Measurements from ENCODE around the gene DAGLA.

Gene DAGLA

DNA sequence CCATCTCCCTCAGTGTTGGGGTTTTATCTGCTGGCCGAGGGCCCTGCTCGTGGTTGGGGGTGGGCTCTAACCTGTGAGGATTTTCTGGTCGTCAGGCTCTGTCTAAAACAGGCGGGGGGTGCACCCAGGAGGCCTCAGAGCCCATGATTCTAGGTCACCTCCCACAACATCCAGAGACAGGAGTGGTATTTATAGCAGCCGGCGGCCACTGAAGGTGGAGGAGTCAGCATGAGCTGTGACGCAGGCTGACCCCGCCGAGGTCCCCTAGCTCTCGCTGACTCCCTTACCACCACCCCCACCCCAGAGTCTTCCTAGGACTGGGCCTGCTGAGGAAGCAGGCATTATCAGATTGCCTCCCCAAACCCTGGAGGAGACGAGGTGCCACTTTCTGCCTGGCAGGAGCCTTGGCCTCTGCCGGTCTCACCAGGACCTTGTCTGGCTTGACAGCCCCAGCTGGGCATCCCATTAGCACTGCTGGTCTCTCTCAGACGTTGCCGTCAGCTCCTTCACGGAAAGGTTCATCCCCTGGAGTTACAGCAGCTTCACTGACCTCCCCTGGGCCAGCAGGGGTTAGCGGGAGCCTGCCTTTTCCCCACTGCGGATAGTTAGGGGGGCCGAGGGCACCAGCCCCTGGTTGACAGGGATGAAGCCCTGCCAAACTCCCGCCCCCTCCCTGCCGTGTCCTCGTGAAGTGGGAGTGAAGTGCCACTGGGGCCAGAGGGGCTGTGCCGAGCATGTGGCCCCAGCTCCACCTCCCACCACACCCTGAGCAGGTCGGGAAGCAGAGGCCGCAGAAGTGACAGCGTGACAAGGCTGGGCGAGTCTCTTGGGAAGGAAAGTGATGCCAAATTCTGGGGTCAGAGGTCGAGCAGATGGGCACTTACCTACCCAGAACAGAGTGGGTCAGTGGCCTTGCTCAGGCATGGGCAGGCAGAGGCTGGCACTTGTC lies 26.5 kb downstream of the DAGLA start:
- H3K27ac ChIP-seq: no peak overlapping the region
- TF ChIP-seq ZFX (IDR thresholded peaks at IDR 0.05): no peak
- TF ChIP-seq, protein P1, sequence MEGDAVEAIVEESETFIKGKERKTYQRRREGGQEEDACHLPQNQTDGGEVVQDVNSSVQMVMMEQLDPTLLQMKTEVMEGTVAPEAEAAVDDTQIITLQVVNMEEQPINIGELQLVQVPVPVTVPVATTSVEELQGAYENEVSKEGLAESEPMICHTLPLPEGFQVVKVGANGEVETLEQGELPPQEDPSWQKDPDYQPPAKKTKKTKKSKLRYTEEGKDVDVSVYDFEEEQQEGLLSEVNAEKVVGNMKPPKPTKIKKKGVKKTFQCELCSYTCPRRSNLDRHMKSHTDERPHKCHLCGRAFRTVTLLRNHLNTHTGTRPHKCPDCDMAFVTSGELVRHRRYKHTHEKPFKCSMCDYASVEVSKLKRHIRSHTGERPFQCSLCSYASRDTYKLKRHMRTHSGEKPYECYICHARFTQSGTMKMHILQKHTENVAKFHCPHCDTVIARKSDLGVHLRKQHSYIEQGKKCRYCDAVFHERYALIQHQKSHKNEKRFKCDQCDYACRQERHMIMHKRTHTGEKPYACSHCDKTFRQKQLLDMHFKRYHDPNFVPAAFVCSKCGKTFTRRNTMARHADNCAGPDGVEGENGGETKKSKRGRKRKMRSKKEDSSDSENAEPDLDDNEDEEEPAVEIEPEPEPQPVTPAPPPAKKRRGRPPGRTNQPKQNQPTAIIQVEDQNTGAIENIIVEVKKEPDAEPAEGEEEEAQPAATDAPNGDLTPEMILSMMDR (conservative IDR thresholded peaks at IDR 0.05): no peak

DNA sequence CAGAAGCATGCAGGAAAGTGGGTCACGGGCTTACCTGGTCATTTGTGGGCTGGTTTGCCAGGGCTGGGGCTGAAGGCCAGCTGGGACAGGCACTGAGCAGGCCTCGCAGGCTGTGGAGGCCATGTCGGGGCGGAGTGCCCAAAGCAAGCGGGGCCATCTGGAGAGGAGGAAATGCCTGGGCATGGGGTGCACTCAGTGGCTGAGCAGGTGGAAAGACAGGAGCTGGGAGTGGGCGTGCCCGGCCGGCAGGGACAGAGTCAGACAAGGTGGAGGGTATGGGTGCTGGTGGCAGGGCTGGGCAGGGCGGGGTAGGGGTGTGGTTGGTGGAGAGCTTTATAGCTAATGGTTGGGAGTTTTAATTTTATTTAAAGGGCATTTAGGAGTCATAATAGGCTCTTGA lies 27.4 kb downstream of the DAGLA start:
- H3K27ac ChIP-seq: no peak overlapping the region
- TF ChIP-seq, protein P1 (conservative IDR thresholded peaks at IDR 0.05): no peak
- TF ChIP-seq ZFX (IDR thresholded peaks at IDR 0.05): no peak

DNA sequence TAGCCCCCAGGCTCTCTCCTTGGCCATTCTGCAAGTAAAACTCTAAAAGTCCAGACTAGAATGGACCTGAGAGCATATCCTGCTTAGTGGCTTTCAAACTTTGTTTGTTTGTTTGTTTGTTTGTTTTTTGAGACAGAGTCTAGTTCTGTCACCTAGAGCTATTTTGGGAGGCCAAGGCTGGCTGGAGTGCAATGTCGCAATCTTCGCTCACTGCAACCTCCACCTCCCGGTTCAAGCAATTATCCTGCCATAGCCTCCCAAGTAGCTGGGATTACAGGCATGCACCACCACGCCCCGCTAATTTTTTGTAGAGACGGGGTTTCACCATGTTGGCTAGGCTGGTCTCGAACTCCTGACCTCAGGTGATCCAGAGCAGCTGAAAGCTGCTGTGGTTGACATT lies 28.9 kb downstream of the DAGLA start:
- TF ChIP-seq, protein P1 (conservative IDR thresholded peaks at IDR 0.05): no peak
- no peak for TF ChIP-seq ZFX (IDR thresholded peaks at IDR 0.05)
- no peak overlapping the region for H3K27ac ChIP-seq

DNA sequence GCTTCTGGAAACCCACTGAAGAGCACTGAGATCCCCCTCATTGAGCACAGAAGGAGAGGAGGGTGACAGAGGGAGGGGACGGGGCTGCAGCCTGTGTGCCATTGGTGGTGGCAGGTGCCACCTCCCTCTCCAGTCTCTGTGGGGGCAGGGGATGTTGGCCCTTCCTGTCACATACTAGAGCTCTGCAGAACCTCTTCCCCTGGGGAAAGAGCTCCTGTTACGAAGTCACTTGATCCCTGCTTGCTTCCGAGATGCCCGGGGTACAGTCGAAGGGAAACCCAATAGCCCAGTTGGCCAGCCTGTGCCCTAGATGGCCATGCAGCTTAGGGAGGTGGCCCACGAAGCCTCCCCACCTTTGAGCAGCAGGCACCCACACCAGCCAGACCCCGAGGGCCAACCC lies 29.4 kb downstream of the DAGLA start:
- TF ChIP-seq, protein P1 (conservative IDR thresholded peaks at IDR 0.05): no peak
- TF ChIP-seq ZFX (IDR thresholded peaks at IDR 0.05): no peak
- H3K27ac ChIP-seq: no peak overlapping the region

DNA sequence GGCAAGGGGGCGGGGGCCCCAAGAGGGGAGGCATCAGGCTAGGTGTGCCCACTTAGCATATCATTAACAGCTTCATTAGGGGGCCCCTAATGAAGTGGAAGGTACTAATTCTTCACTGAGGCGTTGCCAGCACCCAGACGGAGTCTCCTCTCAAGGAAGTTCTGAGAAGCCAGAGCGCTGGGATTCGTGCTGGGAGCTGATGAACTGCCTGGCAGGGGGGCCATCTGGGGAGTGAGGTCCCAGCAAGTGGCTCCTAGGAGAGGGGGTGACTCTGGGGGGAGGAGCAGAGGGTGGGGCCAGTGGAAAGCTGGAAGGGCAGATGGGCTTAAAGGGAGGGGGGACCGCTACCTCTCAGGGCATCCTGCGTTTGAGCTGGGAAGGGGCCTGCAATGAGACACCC lies 29.8 kb downstream of the DAGLA start:
- H3K27ac ChIP-seq: no peak overlapping the region
- no peak for TF ChIP-seq ZFX (IDR thresholded peaks at IDR 0.05)
- TF ChIP-seq, protein P1 (conservative IDR thresholded peaks at IDR 0.05): no peak

DNA sequence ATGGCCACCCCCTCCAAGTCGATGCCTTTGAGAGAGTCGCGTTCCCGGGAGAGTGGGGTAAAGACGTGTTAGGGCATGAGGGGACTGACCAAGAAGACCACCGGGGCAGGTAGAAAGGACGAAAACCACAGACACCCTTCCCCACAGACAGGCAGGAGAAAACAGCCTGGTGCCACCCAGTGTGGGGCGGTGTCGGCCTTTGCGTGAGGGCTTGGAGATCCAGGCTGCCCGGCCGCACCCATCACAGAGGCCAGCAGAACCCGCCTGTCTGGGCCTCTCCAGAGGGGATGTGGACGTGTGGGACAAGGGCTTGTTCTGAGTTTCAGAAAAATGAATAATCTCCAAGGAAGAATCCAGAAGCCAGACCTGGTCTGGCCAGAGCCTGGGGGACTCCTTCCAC lies 30.8 kb downstream of the DAGLA start:
- TF ChIP-seq, protein P1 (conservative IDR thresholded peaks at IDR 0.05): no peak
- TF ChIP-seq ZFX (IDR thresholded peaks at IDR 0.05): no peak
- H3K27ac ChIP-seq: no peak overlapping the region

DNA sequence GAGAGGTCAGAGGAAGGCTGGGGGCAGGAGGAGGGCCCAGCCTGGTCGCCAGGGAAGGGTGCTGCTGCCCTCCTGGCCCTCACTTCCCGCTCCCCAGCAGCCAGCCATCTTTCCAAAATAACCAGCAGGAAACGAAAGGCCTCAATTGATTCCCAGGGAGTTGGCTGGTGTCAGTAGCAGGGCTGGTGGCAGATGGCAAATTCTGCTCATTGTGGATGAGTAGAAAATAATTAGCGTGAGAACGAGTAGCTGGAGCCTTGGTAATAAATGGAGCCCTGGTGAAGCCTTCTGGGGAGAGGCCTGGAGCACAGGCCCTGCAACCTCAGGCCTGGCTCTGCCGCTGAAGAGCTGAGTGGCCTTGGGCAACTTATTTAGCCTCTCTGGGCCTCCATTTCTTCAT lies 31.3 kb downstream of the DAGLA start:
- no peak for TF ChIP-seq ZFX (IDR thresholded peaks at IDR 0.05)
- TF ChIP-seq, protein P1 (conservative IDR thresholded peaks at IDR 0.05): no peak
- H3K27ac ChIP-seq: no peak overlapping the region
